ENCODE measurements around the gene ZNF766. TPM values are rescaled to one million over a fixed set of nuclear protein-coding genes. Genes with fewer than 3 reads are reported as not detected.
"Not testable (repeated sequence)": the region's sequence is repeated elsewhere in the genome, so short reads cannot be mapped to it uniquely, and the experiment has no call there.

The ZNF766 gene
- total and polyA plus RNA-seq, 12 donors, result 3.1 to 14.4 (median 10.0) TPM

DNA sequence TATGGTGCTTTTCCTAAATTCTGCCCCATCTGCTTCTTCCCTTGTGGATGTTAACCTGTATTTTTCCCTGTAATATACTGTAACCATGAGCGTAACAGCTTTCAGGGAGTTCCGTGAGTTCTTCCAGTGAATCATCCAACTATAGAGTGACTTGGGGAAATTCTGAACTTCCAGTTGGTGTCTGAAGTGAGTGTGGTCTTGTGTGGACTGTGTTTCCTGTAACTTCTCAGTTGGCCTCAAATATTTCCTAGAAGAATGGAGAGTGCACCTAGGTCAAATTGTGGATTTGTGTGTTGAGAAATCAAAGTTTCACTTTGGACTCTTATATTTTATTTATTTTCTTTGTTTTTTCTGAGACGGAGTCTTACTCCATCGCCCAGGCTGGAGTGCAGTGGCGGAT is 11.0 kb upstream of the ZNF766 start:
- H3K9me3 ChIP-seq, result peaks cover 0 to 7% (median 0%) of the 10 kb centered on the region in 11 donors
- intact Hi-C loops (cut with DNase I), result no loop called here
- TF ChIP-seq, protein P1, sequence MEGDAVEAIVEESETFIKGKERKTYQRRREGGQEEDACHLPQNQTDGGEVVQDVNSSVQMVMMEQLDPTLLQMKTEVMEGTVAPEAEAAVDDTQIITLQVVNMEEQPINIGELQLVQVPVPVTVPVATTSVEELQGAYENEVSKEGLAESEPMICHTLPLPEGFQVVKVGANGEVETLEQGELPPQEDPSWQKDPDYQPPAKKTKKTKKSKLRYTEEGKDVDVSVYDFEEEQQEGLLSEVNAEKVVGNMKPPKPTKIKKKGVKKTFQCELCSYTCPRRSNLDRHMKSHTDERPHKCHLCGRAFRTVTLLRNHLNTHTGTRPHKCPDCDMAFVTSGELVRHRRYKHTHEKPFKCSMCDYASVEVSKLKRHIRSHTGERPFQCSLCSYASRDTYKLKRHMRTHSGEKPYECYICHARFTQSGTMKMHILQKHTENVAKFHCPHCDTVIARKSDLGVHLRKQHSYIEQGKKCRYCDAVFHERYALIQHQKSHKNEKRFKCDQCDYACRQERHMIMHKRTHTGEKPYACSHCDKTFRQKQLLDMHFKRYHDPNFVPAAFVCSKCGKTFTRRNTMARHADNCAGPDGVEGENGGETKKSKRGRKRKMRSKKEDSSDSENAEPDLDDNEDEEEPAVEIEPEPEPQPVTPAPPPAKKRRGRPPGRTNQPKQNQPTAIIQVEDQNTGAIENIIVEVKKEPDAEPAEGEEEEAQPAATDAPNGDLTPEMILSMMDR (IDR thresholded peaks at IDR 0.05), result no peak
- WGBS, 2 donors, result 96 to 98% methylated on average over 5 of the region's 5 CpGs
- DNase-seq (no peak), ATAC-seq (no peak)
- H3K4me3 ChIP-seq, result no peak overlapping the region
- H3K27ac ChIP-seq, result no peak overlapping the region
- no peaks in the 10 kb centered on the region for H3K27me3 ChIP-seq
- no peaks in the 10 kb centered on the region for H3K36me3 ChIP-seq
- H3K4me1 ChIP-seq, result no peaks in the 10 kb centered on the region

DNA sequence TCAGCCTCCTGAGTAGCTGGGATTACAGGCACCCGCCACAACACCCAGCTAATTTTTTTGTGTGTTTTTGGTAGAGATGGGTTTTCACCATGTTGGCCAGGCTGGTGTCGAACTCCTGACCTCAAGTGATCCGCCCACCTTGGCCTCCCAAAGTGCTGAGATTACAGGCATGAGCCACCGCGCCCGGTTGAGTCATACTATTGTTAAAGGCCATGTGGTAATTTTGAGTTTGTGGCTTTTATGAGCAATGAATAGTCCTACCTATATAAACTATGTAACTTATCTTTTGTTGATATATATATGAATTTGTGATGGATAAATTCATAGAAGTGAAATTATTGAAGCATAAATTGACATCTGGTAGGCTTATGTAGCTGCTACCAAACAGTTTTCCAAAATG is 3.8 kb upstream of the ZNF766 start:
- WGBS, 2 donors, result 92 to 93% methylated on average over 6 of the region's 6 CpGs
- DNase-seq; H3K27me3 ChIP-seq; H3K9me3 ChIP-seq; H3K36me3 ChIP-seq; intact Hi-C loops (cut with DNase I); ATAC-seq; H3K27ac ChIP-seq; H3K4me3 ChIP-seq: not testable (repeated sequence)
- H3K4me1 ChIP-seq, result peaks cover 0 to 11% (median 8%) of the 10 kb centered on the region in 9 donors

DNA sequence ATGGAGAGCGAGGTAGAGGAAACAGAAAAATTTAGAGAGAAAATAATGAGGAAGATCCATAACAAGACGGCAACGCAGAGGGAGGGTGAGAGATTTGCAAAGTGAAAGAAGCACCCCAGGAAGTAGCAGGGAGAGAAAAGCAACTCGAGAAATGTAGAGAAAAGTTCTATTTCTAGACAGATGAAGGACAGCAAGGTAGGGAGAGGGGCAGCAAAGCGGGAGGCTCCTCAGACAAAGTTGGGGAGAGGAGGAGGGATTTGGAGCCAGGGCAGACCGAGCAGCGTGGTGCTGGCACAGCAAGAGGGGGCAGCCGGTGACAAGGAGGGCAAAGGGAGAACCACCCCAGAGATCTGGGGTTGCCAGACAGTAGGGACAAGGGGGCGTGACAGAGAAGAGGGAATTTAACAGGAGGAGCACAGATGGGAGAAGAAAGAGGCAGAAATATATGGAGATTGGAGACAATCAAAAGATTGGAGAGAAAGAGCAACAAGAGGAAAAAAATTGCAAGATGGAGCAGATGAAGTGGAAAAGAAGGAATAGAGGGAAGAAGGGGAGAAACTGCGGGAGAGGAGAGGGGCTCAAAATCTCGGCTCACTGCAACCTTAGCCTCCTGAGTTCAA is 989 bp downstream of the ZNF766 start:
- Histone ChIP-seq H3K27me3 (no peaks in the 10 kb centered on the region), H3K4me3 (peak overlapping the region; percentile 79 to 100 (median 92)), H3K4me1 (peaks cover 4 to 28% (median 19%) of the 10 kb centered on the region in 9 donors), H3K9me3 (peaks cover 0 to 1% (median 0%) of the 10 kb centered on the region in 11 donors), H3K36me3 (peaks cover 0 to 33% (median 0%) of the 10 kb centered on the region in 9 donors), H3K27ac (peak overlapping the region; percentile 78 to 99 (median 95))
- TF ChIP-seq, protein P1 (IDR thresholded peaks at IDR 0.05), result no peak
- intact Hi-C loops (cut with DNase I), result no loop called here
- 11% methylated on average over 11 of the region's 11 CpGs for WGBS, 2 donors
- DNase-seq, result no peak
- ATAC-seq, result peak in 3 of 8 donors; percentile 5 to 14 (median 10)

DNA sequence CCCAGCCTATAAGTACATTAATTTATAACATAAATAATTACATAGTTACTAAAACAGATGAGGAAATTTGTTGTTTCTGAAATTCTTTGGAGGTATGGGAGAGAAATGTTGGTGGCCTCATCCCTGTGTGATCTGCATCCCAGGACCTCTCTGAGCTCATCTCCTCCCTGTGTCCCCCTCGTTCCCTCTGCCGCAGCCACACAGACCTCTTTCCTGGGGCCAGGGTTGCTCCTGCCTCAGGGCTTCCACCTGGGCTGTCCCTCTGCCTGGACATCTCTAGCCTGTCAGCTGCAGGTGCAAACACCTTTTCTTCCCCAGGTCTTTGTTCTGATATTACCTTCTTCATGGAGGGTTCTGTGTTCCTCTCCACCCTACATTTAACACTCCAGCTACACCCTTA is 3.9 kb downstream of the ZNF766 start:
- Histone ChIP-seq H3K36me3 (peaks cover 0 to 49% (median 0%) of the 10 kb centered on the region in 9 donors), H3K4me3 (no peak overlapping the region), H3K4me1 (peaks cover 4 to 36% (median 23%) of the 10 kb centered on the region in 9 donors), H3K9me3 (peaks cover 0 to 21% (median 0%) of the 10 kb centered on the region in 11 donors), H3K27me3 (no peaks in the 10 kb centered on the region), H3K27ac (no peak overlapping the region)
- 96 to 97% methylated on average over 2 of the region's 2 CpGs for WGBS, 2 donors
- intact Hi-C loops (cut with DNase I), result no loop called here
- ATAC-seq (no peak), DNase-seq (no peak)
- TF ChIP-seq, protein P1 (IDR thresholded peaks at IDR 0.05), result no peak

DNA sequence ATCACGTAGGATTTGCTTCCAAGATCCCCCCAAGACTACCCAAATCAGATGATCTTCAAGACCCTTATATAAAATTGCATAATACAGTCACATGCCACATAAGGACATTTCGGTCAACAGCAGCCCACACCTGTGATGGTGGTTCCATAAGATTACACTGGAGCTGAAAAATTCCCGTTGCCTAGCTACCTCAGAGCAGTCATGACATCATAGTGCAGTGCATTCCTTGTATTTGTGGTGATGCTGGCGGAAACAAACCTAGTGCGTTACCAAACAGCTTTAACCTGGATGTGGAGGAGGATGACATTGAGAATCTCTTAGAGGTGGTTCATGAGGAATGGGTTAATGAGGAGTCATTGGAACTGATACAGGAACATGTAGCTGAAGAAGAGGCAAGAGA is 4.8 kb downstream of the ZNF766 start:
- ATAC-seq (no peak), DNase-seq (no peak)
- H3K4me1 ChIP-seq, result peaks cover 4 to 31% (median 17%) of the 10 kb centered on the region in 9 donors

More for the DNA sequence above, 4.8 kb downstream of the ZNF766 start:
- 87 to 96% methylated on average over 5 of the region's 5 CpGs for WGBS, 2 donors
- intact Hi-C loops (cut with DNase I), result no loop called here
- peaks cover 0 to 54% (median 0%) of the 10 kb centered on the region in 9 donors for H3K36me3 ChIP-seq
- H3K4me3 ChIP-seq, result no peak overlapping the region
- H3K27me3 ChIP-seq, result no peaks in the 10 kb centered on the region
- H3K9me3 ChIP-seq, result peaks cover 0 to 30% (median 0%) of the 10 kb centered on the region in 11 donors
- H3K27ac ChIP-seq, result no peak overlapping the region
- TF ChIP-seq, protein P1 (IDR thresholded peaks at IDR 0.05), result no peak
